ENCODE results near the gene PRPS1L1.

GRCh38 chr7:18049262-18049661 is 21.6 kb upstream of the PRPS1L1 start:
- no peak for TF ChIP-seq CTCF (IDR thresholded peaks at IDR 0.05; ENCODE audit: low read depth, low read length)
- no peak for TF ChIP-seq EZH2phosphoT487 (IDR thresholded peaks at IDR 0.05; ENCODE audit: low read depth)
